Esophagus (tissue), 2 donors: Measurements from ENCODE around the gene CDH24. TPM values are rescaled to one million over a fixed set of nuclear protein-coding genes. Genes with fewer than 3 reads are reported as not detected.

ENCODE experiments used
- H3K27ac ChIP-seq, 2 donors: one replicate each; pipeline ENCODE4 v1.5.1; 2013; ENCODE audit warnings: low read depth in 2 of 2, mild to moderate bottlenecking in 2 of 2, inconsistent platforms in 1 of 2, low read length in 1 of 2, moderate library complexity in 1 of 2
- H3K27me3 ChIP-seq, 2 donors: one replicate each; pipeline ENCODE4 v1.6.1; 2013; ENCODE audit warnings: low read length in 2 of 2, control low read depth in 1 of 2, mild to moderate bottlenecking in 1 of 2; ENCODE audit not compliant: insufficient read depth in 2 of 2, control insufficient read depth in 1 of 2
- H3K36me3 ChIP-seq, 2 donors: one replicate each; pipeline ENCODE4 v1.6.1; 2013; ENCODE audit warnings: low read length in 1 of 2; ENCODE audit not compliant: control insufficient read depth in 2 of 2, insufficient read depth in 2 of 2
- H3K4me1 ChIP-seq, 2 donors: one replicate each; pipeline ENCODE4 v1.6.1; 2013; ENCODE audit warnings: low read length in 1 of 2; ENCODE audit not compliant: control insufficient read depth in 2 of 2, insufficient read depth in 2 of 2
- H3K4me3 ChIP-seq, 2 donors: one replicate each; pipeline ENCODE4 v1.5.1; 2013; ENCODE audit warnings: low read length in 2 of 2, mild to moderate bottlenecking in 2 of 2, low read depth in 1 of 2, moderate library complexity in 1 of 2
- H3K9me3 ChIP-seq, 2 donors: one replicate each; pipeline ENCODE4 v1.6.1; 2013; ENCODE audit warnings: mild to moderate bottlenecking in 2 of 2, low read depth in 1 of 2, low read length in 1 of 2, moderate library complexity in 1 of 2; ENCODE audit not compliant: control insufficient read depth in 2 of 2, insufficient read depth in 1 of 2
- WGBS, 2 donors: extraction: QIAGEN DNeasy Blood & Tissue Kit; methylation state at CpG; one replicate each; pipeline ENCODE4 v1.1.7; 2013; 5-methylcytosine and 5-hydroxymethylcytosine counted together
- polyA plus RNA-seq, 2 donors: library from polyadenylated mRNA; stranded (reverse); fragments of 200-250 nt; gene quantifications; one replicate each; pipeline ENCODE4 v1.2.3, GENCODE V29; 2013
- donor health status: healthy with polysubstance abuse.
- donor health status: Bipolar disorder and iron deficiency.

CDH24 gene
- polyA plus RNA-seq, 2 donors = 4.2 to 7.4 TPM

DNA sequence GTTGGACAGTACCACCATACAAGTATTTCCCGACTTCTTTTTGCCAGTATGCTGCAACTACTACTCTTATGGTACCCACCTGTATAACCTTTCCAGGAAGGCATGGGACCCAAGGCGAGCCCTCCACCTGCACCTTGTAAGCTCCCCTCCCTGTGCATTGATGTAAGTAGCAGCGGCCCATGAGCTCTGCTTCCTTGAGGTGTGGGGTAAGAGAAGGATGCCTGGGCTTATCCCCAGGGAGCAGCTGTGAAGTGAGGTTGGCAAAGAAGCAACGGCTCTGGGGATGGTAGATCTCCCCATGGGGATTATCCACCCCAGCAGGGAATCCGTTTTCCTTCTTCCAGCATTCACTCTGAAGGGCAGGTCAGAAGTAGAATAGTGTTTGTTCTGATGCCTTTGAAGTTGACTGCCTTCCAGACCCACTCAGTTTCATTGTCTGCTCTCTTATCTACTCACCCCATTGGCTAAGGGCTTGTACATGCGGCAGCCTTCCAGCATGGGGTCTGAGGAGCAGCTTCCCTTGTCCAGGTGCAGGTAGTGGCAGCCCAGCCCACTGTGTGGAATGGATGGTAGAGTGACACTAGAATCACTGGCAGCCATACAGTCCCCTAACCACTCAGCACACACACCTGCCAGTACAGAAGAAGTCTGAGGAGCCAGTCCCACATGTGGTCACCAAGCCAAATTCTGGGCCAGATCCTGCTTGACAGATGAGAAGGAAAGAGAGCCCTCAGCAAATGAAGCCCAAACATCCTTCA, 44.1 kb upstream of the CDH24 start:
- Histone ChIP-seq H3K36me3 (peaks cover 0 to 7% of the 10 kb centered on the region in 2 donors), H3K4me3 (no peak overlapping the region), H3K27ac (no peak overlapping the region), H3K27me3 (no peaks in the 10 kb centered on the region), H3K4me1 (peaks cover 0 to 2% of the 10 kb centered on the region in 2 donors), H3K9me3 (no peaks in the 10 kb centered on the region)
- 77 to 81% methylated on average over 6 of the region's 6 CpGs for WGBS, 2 donors

DNA sequence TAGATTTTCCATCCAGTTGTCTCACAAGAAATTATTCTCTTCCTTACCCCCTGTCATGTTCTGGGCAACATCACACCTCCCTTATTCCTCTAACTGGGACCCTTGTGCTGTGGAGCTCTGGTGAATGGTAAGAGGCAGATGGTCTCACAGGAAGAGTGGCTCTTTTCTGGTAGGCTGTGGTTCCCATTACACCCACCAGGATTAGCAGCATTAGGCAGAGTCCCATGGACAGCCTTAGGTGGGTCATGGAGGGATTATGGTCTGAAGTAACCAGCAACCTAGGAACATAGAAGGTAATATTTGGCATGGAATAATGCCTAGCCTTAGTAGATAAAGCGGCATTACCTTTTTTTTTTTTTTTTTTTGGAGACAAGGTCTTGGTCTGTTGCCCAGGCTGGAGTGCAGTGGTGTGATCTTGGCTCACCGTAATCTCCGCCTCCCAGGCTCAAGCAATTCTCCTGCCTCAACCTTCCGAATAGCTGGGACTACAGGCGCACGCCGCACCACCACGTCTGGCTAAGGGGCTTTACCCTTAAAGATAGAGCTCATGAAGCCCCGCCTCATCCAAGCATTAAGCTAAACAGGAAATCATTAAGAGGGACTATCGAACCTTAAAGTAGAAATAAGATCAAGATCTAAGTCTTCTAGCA, 42.0 kb upstream of the CDH24 start:
- Histone ChIP-seq H3K9me3 (no peaks in the 10 kb centered on the region), H3K4me1 (peaks cover 0 to 2% of the 10 kb centered on the region in 2 donors), H3K4me3 (no peak overlapping the region), H3K36me3 (peaks cover 0 to 7% of the 10 kb centered on the region in 2 donors), H3K27me3 (no peaks in the 10 kb centered on the region), H3K27ac (no peak overlapping the region)
- 74 to 88% methylated on average over 10 of the region's 10 CpGs for WGBS, 2 donors

DNA sequence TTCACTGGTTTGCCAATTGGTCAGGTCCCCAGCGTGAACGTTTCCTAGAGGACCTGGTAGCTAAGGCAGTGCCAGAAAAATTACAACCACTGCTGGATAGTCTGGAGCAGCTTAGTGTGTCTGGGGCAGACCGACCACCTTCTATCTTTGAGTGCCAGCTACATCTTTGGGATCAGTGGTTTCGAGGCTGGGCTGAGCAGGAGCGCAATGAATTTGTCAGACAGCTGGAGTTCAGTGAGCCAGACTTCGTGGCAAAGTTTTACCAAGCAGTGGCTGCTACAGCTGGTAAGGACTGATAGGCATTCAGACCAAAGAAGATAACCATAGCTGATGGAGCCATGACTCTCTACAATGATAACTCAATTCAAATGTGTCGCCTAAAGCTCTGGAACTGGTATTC, 40.5 kb upstream of the CDH24 start:
- WGBS, 2 donors = 86 to 91% methylated on average over 7 of the region's 7 CpGs
- no peak overlapping the region for H3K4me3 ChIP-seq
- H3K27ac ChIP-seq = no peak overlapping the region
- H3K27me3 ChIP-seq = no peaks in the 10 kb centered on the region
- peaks cover 0 to 7% of the 10 kb centered on the region in 2 donors for H3K36me3 ChIP-seq
- H3K9me3 ChIP-seq = no peaks in the 10 kb centered on the region
- peaks cover 0 to 2% of the 10 kb centered on the region in 2 donors for H3K4me1 ChIP-seq

DNA sequence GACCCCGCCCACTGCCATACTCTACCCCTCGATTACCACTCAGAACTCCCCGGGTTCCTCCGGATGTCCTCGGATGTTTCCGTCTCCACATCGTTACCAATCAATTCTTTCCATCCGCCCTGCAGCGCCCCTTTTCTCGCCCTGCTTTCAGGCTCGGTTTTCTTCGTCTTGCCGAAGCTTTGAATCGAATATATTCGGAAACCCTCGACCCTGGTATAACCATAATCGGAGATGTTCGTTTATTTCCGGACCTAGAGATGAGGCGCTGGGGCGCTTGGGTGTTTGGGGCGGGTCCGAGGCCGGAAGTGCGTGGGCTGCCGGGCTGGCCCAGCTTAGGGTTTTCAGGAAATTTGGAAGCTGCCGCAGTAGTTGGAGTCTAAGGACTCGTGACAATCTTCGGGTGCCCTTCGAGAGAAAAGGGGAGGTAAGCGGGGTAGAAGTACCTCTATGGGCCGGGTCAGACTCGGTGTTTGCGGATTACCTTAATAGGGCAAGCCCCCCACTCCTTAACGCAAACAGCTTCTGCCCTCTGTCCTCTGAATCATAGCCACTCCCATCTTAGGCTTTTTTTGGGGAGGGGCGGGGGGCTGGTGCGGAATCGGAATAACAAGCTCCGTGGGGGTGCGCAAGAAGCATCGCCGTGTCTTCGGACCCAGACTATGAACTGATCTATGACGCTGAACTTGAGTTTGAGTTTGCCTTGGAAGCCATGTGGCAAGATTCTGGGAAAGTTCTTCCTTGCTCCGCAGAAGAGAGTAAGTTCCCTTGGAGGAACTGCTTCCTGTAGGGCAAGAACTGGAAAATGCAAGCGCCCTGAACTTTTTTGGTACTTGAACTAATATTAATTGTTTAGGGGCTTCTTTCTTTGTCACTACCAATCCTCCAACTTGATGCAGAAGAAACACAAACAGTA, 38.1 kb upstream of the CDH24 start, which contains the start of gene C14orf119:
TSS of gene C14orf119 (plus strand) at position 310 of the 913 bp plus-strand sequence. CDS start 2,154 bp downstream, outside the sequence.
- peaks cover 0 to 2% of the 10 kb centered on the region in 2 donors for H3K4me1 ChIP-seq
- no peaks in the 10 kb centered on the region for H3K9me3 ChIP-seq
- H3K4me3 ChIP-seq = peak within 1 kb of the TSS; percentile 92
- H3K27ac ChIP-seq = peak within 1 kb of the TSS; percentile 100
- 0% methylated on average over 46 of the region's 46 CpGs for WGBS, 2 donors
- H3K27me3 ChIP-seq = no peaks in the 10 kb centered on the region
- peaks cover 0 to 7% of the 10 kb centered on the region in 2 donors for H3K36me3 ChIP-seq

DNA sequence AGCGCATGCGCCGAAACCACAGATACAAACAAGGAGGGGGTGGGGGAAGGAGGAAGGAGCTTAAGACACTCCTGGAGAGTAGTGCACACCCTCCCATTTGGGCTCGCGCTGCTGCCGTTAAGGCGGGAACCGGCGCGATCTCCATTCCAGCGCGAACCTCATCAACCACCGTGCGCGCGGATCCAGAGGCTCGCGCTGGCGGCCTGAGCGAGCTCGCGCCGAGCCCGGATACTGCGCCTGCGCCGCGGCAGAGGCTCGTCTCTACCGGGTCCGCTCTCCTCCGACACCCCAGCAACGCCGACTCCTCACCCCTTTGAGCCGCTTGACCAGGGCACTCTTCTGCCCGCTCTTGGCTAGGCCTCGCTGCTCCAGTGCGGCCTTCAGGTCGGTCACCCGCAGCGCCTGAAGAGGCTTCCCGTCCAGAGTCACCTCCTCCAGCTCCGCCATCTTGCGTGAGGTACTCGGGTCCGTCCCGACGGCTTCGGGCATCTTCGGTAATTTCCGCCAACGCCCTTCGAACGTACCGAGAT, 37.4 kb upstream of the CDH24 start, which contains the start of gene ACIN1:
TSS of gene ACIN1 (minus strand) at position 471 of the 530 bp plus-strand sequence. CDS start at position 447, 24 bp downstream.
- H3K4me1 ChIP-seq = peaks cover 0 to 2% of the 10 kb centered on the region in 2 donors
- no peaks in the 10 kb centered on the region for H3K27me3 ChIP-seq
- peak within 1 kb of the TSS; percentile 92 for H3K4me3 ChIP-seq
- H3K36me3 ChIP-seq = peaks cover 6 to 10% of the 10 kb centered on the region in 2 donors
- peak within 1 kb of the TSS; percentile 100 for H3K27ac ChIP-seq
- WGBS, 2 donors = 0% methylated on average over 55 of the region's 55 CpGs
- no peaks in the 10 kb centered on the region for H3K9me3 ChIP-seq

DNA sequence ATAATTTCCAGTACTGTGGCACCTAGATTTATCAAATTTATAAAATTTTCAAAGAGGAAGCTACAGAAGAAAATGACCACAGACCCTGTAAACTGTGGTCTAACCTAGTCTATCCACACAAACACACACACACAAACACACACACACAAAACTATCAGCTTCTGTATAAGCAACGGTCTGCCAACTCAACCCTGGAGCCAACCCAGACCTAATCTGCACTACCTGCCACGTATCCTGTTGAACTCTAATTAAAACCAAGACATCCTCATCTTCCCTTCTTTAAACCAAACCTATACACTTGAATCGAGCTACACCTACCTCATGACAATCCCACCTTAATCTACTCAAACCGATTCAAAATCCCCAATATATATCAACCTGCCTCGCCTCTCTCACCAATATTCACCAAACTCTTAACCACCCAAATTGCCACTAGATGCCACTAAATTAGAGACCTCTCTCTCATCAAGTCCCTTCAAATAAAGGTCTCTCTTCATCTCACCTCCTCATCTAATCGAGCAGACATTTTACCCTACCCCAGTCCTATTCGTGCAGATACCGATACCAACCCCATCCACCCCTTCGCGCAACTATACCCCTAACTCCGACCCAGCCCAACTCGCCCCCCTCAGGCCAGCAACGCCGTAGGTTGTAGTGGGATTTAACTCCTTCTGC, 36.8 kb upstream of the CDH24 start:
- Histone ChIP-seq H3K9me3 (no peaks in the 10 kb centered on the region), H3K4me3 (peak overlapping the region; percentile 92)
- WGBS, 2 donors = 1 to 2% methylated on average over 14 of the region's 14 CpGs

DNA sequence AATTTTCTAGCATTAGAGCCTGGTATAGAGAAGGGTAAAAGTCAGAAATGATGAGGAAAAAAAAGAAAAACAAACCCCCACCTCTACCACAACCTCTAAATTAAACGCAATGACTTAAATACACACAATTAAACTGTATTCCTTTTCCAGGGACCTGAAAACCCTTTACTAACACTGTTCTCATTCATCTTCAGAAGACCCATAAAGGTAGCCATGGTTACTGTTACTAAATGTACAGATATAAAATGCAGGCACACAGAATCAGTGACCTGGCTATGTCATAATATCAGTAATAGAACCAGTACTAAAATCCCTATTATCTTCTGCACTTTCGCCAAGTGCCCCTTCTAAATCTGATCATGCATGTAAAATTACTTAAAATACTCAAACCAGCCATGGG, 36.2 kb upstream of the CDH24 start:
- WGBS, 2 donors = 77 to 82% methylated on average over 2 of the region's 2 CpGs
- Histone ChIP-seq H3K4me1 (peaks cover 0 to 2% of the 10 kb centered on the region in 2 donors), H3K27me3 (no peaks in the 10 kb centered on the region), H3K9me3 (no peaks in the 10 kb centered on the region), H3K36me3 (peaks cover 9 to 10% of the 10 kb centered on the region in 2 donors), H3K4me3 (peak overlapping the region in 1 of 2 donors; percentile 92), H3K27ac (no peak overlapping the region)

More for the DNA sequence above, 36.8 kb upstream of the CDH24 start:
- peaks cover 10 to 11% of the 10 kb centered on the region in 2 donors for H3K36me3 ChIP-seq
- peaks cover 0 to 2% of the 10 kb centered on the region in 2 donors for H3K4me1 ChIP-seq
- H3K27ac ChIP-seq = peak overlapping the region; percentile 100
- H3K27me3 ChIP-seq = no peaks in the 10 kb centered on the region

DNA sequence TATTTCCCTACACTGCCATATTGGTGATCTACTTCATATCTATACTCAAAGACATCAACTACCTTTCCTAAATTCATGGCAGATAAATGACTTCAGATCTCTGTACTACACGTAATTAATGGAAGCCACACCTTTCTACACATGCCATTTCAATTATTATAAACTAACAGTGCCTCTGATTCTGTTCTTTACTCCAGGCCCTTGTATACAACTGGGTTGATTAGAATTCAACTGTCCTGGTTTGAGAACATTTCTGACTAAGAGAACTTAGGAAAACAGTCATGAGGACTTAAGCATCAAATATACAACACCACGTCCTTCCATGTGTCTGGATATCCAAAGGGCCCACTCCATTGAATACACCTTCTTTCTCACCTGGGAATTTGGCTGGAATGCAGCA, 35.8 kb upstream of the CDH24 start:
- 55 to 61% methylated on average over 2 of the region's 2 CpGs for WGBS, 2 donors
- peaks cover 0 to 2% of the 10 kb centered on the region in 2 donors for H3K4me1 ChIP-seq
- no peaks in the 10 kb centered on the region for H3K27me3 ChIP-seq
- H3K4me3 ChIP-seq = peak overlapping the region in 1 of 2 donors; percentile 92
- H3K27ac ChIP-seq = no peak overlapping the region
- no peaks in the 10 kb centered on the region for H3K9me3 ChIP-seq
- peaks cover 7 to 10% of the 10 kb centered on the region in 2 donors for H3K36me3 ChIP-seq
